Nucleus accumbens (tissue), 56 donors: ENCODE results near the gene ARHGAP26.
"Not testable (repeated sequence)": the region's sequence is repeated elsewhere in the genome, so short reads cannot be mapped to it uniquely, and the experiment has no call there.

ENCODE experiments used
- DNase-seq, 56 donors: peaks; one replicate each; lab custom pipeline; 2025; lab: John Stamatoyannopoulos, UW

The ARHGAP26 gene

GRCh38 chr5:143000551-143000950 is 230.4 kb downstream of the ARHGAP26 start:
- not testable (repeated sequence) for DNase-seq

- peak in 2 of 56 donors; percentile 2 to 19 for DNase-seq
These were observed 231.7 kb downstream of the ARHGAP26 start for GRCh38 chr5:143001764-143002351.

DNA sequence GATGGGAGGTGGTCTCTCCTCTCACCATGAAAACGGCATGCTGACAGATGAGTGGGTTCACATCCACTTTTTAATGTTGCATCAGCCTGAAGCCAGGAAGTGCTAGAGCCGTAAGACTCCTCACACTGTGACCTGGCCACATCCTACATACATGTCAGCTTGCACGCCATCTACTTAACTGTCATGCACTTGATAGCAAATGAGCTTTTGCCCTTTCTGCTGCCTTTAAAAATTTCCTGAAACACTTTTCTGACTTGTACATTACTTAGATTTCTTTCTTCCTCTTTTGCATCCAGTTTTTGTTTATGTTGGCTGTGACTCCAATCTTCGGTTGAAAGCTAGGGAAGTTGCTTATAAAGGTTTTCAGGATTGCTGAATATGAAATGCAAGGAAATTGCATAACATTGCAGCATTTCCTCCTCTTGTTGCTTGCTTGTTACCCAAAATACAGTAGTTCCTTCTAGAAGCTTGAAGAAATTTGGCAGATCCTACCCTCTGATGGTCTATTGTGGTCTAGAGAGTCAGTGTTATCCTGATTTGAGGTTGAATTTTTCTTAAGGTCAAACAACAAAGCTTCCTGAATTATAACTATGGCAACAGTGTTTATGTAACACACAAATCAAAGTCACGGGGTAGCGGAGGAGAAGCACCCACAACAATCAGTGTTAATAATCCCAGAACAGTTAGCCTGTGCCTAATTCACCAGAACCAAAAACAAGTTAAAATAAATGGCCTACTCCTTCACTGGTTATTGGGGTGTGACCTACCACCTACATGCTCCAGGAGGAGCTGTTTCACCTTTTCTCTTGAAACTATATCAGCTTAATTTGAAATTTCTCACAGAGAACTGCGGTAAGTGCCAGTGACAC is 232.5 kb downstream of the ARHGAP26 start:
- peak in 2 of 56 donors; percentile 12 for DNase-seq

DNA sequence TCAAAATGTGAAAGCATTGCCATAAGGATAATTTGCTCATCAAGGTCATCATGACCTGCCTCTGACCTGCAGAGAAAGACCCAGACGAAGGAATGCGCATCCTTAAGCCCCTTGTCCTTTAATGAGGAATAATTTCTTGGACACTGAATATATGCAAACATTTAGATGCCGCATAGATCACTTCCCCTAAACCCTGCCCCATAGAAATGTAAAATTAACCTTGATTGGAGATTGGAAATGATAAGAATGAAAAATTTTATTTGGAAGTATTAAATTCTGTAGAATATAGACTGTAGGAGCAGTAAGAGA is 233.1 kb downstream of the ARHGAP26 start:
- no peak for DNase-seq

DNA sequence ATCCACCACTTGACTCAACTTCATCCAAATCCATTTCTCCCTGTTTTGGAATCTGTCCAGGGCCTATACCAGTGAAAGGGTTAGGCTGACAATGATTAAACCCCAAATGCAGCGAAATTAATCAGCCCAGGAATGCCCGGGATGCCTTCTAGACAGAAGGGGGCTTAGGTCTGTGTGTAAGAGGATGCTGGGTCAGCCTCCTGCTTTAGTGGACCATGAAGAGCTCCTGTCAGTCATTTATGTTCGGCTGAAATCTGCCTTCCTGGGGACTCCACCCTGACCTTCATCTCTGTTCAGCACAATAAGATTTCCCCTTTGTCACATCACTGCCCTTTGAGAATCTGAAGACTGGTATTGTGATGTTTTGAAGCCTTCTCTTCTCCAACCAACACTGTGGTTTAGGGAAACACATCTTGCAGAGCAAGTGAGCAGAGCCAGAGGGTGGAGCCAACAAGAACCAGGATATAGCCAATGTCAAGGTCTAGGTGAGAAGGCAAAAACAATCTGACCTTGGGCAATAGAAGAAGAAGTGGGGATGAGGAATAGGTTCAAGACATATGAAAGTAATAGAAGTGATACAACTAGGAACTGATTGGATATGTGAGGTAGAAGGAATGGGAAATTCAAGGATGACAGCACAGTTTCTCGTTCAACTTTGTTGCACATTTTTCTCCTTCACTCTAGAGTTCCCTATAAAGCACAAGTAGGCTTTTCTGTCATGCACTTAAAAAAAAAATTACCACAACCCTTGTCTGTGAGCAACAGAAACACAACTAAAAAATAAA is 234.4 kb downstream of the ARHGAP26 start:
- no peak for DNase-seq

GRCh38 chr5:143006501-143006900 is 236.3 kb downstream of the ARHGAP26 start:
- no peak for DNase-seq

GRCh38 chr5:143008032-143008431 is 237.9 kb downstream of the ARHGAP26 start:
- DNase-seq, result no peak

DNA sequence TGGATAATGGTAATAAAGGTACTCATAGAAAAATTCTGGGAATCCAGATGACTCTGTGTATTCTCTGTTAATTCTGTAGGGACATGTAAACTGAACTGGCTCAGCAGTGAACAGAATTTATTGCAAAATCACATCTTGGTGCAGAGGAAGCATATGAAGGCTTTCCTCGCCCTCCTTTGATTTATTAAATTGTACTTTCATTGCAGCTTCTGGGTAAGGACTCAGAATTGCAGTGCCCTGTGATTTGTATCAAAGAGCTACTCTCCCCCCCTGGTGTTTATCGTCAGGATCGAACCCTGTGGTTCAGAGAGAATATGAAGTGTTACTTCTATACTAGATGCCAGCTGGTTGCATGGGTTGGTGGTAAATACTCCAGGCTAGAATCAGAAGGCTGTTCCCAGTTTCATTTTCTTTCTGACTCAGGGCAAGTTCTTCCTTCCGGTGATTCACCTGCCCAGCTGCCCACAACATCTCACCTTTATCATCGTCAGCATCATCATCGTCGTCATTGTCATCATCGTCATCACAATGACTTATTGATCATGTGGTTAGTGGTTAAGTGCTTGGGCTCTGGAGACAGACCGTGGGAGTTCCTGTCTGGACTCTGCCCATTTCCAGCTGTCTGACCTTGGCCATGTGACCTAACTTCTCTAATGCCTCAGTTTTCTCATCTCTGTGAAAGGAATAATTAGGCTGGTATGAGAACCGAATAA is 238.8 kb downstream of the ARHGAP26 start:
- DNase-seq, result no peak

DNA sequence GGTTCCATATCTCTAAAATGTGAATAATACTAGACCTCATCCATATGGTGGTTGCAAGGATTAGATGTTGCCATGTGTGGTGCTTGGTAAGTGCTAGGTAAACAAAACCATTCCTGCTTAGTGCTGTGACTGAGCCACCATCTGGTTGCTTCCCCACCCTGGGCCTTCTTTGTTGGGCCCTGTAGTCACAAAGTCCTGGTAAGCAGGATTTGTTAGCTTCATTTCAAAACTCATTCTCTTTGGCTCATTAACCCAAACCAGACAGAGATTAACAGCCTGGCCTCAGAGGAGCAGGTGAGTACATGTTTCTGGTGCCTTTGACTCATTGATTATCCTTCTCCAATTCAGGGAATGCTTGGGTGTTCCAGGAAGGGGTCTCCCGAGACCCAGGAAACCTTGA is 240.2 kb downstream of the ARHGAP26 start:
- DNase-seq, result no peak

DNA sequence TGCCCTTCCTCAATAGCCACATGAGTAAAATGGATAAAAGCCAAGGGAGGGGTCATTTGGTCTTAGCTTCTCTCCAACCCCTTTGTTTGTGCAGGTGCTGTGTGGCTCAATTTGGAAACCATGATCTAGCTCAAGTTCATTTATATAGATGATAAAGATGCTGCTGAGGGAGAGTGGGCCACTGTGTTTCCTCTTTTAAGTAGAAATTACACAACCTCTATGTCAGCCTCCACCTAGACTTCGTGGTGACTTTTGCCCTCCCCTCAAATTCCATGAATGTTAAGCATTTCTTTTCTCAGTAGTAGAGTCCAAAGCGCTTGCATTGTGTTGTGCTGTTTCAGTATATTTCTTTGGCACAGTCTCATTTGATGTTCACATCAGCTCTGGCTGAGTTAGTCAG is 241.4 kb downstream of the ARHGAP26 start:
- no peak for DNase-seq

DNA sequence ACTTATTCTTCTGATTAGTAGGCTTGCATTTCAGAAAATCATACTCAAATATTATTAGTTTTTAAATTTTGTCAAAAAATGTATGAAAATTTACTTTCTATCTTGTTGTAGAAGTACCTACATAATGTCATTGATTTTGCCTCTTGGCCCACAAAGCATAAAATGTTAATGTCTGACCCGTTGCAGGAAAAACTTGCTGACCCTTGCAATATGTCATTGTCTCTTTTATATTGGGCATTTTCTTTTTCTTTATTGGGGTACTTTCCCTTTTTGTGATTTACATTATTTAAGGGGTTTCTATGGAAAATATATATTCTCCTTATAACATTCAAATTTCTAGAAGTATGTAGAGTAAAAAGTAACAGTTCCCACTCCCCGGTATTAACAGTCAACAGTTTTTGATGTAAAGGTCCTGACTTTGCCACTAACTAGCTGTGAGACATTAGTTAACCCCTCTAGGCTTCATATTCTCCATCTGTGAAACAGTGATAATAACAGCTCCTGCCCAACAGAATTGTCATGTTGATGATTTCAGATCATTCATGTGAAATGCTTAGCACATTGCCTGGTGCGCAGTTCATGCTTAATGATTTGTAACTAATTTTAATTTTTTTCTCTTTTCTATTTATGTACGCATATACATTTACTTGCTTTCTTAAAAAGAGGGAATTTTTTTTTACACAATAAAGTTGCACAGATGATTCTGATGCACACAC is 243.2 kb downstream of the ARHGAP26 start:
- no peak for DNase-seq

GRCh38 chr5:143014017-143014651 is 244.0 kb downstream of the ARHGAP26 start:
- peak in 1 of 56 donors; percentile 29 for DNase-seq

- peak in 1 of 56 donors; percentile 25 for DNase-seq
These were observed 246.8 kb downstream of the ARHGAP26 start for GRCh38 chr5:143016777-143017516.

- DNase-seq, result no peak
These were observed 247.4 kb downstream of the ARHGAP26 start for GRCh38 chr5:143017541-143017940.

- DNase-seq, result no peak
These were observed 247.8 kb downstream of the ARHGAP26 start for GRCh38 chr5:143017992-143018391.

DNA sequence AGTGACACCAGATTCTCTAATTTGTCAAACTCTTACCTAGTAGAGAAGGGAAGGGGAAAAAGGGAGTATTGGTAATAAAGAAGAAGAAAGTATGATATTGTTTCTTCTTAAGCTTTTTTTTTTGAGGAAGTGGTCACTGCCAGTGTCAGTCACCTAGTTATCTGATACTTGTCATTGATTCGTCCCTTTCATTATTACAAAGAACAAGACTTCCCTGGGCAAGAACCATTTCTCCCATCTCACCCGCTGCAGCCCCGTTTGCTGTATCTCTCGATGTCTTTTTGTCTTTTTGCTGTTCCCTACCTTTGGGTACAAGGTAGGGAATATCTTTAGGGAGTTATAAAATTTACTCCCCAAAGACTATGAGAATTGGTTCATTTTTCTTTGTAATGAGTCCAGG is 249.0 kb downstream of the ARHGAP26 start:
- no peak for DNase-seq

DNA sequence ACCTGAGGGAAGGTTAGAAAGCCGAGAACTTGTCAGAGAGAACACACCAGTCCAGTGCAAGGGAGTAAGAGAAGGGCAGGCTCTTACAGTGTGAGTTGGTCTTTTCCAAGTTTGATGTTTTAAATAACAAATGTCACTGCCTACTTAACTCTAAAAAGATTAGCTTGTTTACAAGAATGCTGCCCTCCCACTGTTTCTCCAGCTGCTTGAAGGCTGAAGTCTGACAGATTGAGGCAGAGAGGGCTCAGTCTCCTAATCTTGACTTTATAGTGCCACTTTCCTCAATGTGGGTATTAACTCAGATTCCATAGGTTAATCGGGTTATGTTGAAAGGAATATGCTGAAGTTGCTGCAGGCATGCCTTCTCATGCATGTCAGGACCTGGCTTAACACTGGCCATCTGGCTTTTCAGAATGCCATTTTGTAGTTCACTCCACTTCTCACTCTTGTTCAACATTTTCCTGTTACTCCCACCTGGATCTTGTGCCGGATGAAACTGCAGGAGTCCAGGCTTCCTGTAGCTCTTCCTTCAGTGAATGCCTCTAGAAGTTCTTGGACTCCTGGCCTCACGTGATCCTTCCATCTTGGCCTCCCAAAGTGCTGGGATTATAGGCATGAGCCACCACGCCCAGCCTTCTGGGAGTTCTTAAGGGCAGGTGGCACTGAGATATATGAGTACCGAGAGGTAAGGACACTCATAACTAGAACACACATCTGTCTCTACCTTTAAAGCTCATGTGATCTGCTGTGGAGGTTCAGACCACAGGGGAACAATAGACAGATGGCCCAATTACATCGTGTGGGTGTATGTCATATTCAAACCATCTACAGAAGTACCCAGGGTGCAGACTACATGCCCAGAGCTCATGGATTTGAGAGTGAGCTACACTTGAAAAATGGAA is 249.7 kb downstream of the ARHGAP26 start:
- DNase-seq, result no peak

DNA sequence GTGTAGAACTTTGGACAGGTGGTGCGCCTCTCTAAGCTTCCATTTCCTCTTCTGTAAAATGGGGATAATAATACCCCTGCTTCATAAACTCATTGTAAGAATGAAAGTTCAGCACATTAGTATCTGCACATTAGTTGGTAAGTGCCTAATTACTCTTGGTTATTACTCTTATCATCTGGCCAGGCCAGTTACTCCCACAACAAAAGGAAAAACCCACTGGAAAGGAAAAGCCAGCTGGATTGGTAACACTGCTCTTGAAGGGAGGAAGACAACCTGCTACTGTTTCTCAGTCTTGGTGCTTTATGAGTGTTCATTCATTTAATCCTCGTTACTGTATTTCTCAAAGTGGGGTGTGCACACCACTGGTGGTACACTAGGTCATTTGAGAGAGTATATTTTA is 251.4 kb downstream of the ARHGAP26 start:
- no peak for DNase-seq
